GM12873 (cell line): ENCODE measurements around the gene KDM3B.

Experiments
- CTCF ChIP-seq: IDR thresholded peaks from 2 replicates; pipeline ENCODE4 v1.5.1; 2012; ENCODE audit warnings: low read depth, mild to moderate bottlenecking, moderate library complexity, low read length, control low read depth; ENCODE audit not compliant: insufficient read depth; ENCODE audit errors: missing control alignments

KDM3B gene

GRCh38 chr5:138372653-138373052 lies 20.2 kb downstream of the KDM3B start:
- no peak for TF ChIP-seq CTCF

- no peak for TF ChIP-seq CTCF
Observed at GRCh38 chr5:138382347-138382746, 29.9 kb downstream of the KDM3B start.

GRCh38 chr5:138385660-138386059 lies 33.2 kb downstream of the KDM3B start:
- no peak for TF ChIP-seq CTCF

GRCh38 chr5:138386290-138386689 lies 33.8 kb downstream of the KDM3B start:
- TF ChIP-seq CTCF, result no peak

- no peak for TF ChIP-seq CTCF
Observed at GRCh38 chr5:138389332-138389731, 36.8 kb downstream of the KDM3B start.

- no peak for TF ChIP-seq CTCF
Observed at GRCh38 chr5:138391859-138392386, 39.4 kb downstream of the KDM3B start.

- TF ChIP-seq CTCF, result no peak
Observed at GRCh38 chr5:138402640-138403039, 50.2 kb downstream of the KDM3B start.
